Lower leg skin (tissue), 4 donors: ENCODE data around the gene HTR5A. TPM values are rescaled to one million over a fixed set of nuclear protein-coding genes. Genes with fewer than 3 reads are reported as not detected.

Experiments
- DNase-seq, 2 donors: peaks; one replicate each; pipeline ENCODE4 v3.0.0-alpha.2; 2019; ENCODE audit warnings: low spot score in 2 of 2
- H3K4me3 ChIP-seq: fragments of 200-600 bp; sonication (generic); 2 replicates; pipeline ENCODE4 v1.5.1; 2017; ENCODE audit warnings: mild to moderate bottlenecking, low read depth; ENCODE audit not compliant: poor library complexity, severe bottlenecking
- POLR2A ChIP-seq, 2 donors: fragments of 450-650 bp; IDR thresholded peaks; one replicate each; pipeline ENCODE4 v1.6.1; 2016 to 2017; ENCODE audit warnings: antibody characterized with exemption in 2 of 2, mild to moderate bottlenecking in 1 of 2, moderate library complexity in 1 of 2
- WGBS, 2 donors: methylation state at CpG; one replicate each; pipeline ENCODE4 v1.1.5; 2018; 5-methylcytosine and 5-hydroxymethylcytosine counted together
- intact Hi-C: fragments of 100-400 bp; cut with DNase I; formaldehyde crosslinking; loops from one replicate; pipeline ENCODE4 v1.15.0; 2023; ENCODE audit warnings: low total_unique reads
- total RNA-seq, 4 donors: library from RNA; depleted of rRNA; stranded (reverse); fragments of >200 nt; gene quantifications; one replicate each; pipeline ENCODE4 v1.1.0, GENCODE V29; 2016
- TF ChIP-seq, protein P1 (sequence below), 3 donors: fragments of 450-650 bp; IDR thresholded peaks; one replicate each; pipeline ENCODE4 v1.5.1; 2016; ENCODE audit warnings: antibody characterized with exemption in 3 of 3, mild to moderate bottlenecking in 3 of 3, moderate library complexity in 2 of 3

Gene HTR5A
- total RNA-seq, 4 donors from 2014 or later: not detected

DNA sequence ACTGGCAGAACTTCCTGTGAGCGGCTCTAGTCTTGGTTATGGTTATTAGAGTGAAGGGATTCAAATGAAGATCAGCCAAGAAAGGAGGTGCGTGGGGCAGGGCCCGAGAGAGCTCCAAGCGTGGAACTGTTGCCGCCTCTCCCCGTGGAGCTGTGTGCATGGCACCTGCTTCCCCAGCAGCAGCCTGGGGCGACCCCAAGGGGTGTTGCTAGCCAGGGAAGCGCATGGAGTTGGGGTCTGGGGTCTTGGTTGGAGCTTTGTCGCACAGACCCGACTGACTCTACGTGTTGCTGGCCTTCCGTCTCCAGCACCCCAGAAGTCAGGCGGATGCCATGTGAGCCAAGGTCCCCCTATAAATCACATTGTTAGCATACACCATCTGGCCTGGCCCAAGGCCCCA is 61.0 kb downstream of the HTR5A start:
- DNase-seq: peak in 1 of 2 donors; percentile 76
- 85 to 91% methylated on average over 13 of the region's 13 CpGs for WGBS, 2 donors
- TF ChIP-seq, protein P1, sequence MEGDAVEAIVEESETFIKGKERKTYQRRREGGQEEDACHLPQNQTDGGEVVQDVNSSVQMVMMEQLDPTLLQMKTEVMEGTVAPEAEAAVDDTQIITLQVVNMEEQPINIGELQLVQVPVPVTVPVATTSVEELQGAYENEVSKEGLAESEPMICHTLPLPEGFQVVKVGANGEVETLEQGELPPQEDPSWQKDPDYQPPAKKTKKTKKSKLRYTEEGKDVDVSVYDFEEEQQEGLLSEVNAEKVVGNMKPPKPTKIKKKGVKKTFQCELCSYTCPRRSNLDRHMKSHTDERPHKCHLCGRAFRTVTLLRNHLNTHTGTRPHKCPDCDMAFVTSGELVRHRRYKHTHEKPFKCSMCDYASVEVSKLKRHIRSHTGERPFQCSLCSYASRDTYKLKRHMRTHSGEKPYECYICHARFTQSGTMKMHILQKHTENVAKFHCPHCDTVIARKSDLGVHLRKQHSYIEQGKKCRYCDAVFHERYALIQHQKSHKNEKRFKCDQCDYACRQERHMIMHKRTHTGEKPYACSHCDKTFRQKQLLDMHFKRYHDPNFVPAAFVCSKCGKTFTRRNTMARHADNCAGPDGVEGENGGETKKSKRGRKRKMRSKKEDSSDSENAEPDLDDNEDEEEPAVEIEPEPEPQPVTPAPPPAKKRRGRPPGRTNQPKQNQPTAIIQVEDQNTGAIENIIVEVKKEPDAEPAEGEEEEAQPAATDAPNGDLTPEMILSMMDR (IDR thresholded peaks at IDR 0.05): no peak
- TF ChIP-seq POLR2A (IDR thresholded peaks at IDR 0.05): no peak
- intact Hi-C loops: no loop called here
- no peak overlapping the region for H3K4me3 ChIP-seq

DNA sequence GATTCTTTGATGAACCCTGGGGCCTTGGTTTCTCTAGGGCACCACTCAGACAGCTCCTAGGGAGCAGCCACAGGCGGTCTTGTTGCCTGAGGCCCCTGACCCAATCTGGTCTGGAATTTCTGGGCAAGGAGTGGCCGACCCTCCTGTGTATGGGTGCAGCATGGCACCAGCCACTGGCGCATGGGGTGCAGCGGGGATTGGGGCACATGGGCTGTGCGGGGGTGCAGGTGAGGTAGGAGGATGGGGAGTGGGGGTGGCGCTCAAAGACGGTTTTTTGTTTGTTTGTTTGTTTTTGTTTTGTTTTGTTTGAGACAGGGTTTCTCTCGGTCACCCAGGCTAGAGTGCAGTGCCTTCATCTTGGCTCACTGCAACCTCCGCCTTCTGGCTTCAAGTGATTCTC is 62.3 kb downstream of the HTR5A start:
- DNase-seq: no peak

DNA sequence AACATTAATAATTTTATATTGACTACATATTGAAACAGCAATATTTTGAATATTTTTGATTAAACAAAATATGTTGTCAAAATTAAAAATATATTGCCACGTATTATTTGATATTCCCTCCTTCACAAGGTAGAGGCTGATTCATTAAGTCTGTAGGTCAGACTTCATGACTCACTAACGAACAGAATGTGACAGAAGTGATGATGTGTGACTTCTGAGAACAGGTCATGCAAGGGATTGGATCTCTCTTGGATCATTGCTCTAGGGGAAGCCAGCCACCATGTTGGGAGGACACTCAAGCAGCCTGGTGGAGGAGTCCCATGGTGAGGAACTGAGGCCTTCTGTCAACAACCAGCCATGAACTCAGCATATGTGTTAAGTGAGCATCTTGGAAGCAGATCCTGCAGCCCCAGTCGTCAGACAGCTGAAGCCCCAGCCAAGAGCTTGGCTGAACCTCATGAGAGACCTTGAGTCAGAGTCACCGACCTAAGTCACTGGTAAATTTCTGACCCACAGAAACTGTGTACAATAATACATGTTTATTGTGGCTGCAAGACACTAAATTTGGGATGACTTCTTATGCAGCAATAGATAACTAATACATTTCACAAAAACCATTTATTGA is 66.6 kb downstream of the HTR5A start:
- intact Hi-C loops: no loop called here
- 49 to 56% methylated on average over 4 of the region's 4 CpGs for WGBS, 2 donors
- TF ChIP-seq, protein P1 (IDR thresholded peaks at IDR 0.05): no peak
- TF ChIP-seq POLR2A (IDR thresholded peaks at IDR 0.05): no peak
- DNase-seq: no peak
- H3K4me3 ChIP-seq: no peak overlapping the region

More for the DNA sequence above, 62.3 kb downstream of the HTR5A start:
- WGBS, 2 donors: 81 to 85% methylated on average over 9 of the region's 9 CpGs
- no peak for TF ChIP-seq POLR2A (IDR thresholded peaks at IDR 0.05)
- intact Hi-C loops: no loop called here
- no peak overlapping the region for H3K4me3 ChIP-seq

Other genes starting within 250 kb of the HTR5A start
- 10 to 100 TPM in 3 of 4 donors, 1 to 10 TPM in 1; 10.0 to 14.1 (median 11.4) TPM for gene PAXIP1, start 67.2 kb upstream of the HTR5A start, total RNA-seq
- gene INSIG1, start 227.6 kb downstream of the HTR5A start, total RNA-seq: 100 to 1,000 TPM in 2 of 4 donors, 10 to 100 TPM in 2; 40.1 to 151 (median 79.5) TPM